ENCODE results near the gene CDH12. TPM values are rescaled to one million over a fixed set of nuclear protein-coding genes. Genes with fewer than 3 reads are reported as not detected.

The CDH12 gene
- total RNA-seq, 1 donor from 2014 or later: 0.38 TPM

GRCh38 chr5:22111320-22111719 lies 741.8 kb downstream of the CDH12 start:
- DNase-seq (no peak), ATAC-seq (no peak)
- no peak overlapping the region for H3K4me3 ChIP-seq
- intact Hi-C loops (cut with DNase I): no loop called here
- TF ChIP-seq, protein P1, sequence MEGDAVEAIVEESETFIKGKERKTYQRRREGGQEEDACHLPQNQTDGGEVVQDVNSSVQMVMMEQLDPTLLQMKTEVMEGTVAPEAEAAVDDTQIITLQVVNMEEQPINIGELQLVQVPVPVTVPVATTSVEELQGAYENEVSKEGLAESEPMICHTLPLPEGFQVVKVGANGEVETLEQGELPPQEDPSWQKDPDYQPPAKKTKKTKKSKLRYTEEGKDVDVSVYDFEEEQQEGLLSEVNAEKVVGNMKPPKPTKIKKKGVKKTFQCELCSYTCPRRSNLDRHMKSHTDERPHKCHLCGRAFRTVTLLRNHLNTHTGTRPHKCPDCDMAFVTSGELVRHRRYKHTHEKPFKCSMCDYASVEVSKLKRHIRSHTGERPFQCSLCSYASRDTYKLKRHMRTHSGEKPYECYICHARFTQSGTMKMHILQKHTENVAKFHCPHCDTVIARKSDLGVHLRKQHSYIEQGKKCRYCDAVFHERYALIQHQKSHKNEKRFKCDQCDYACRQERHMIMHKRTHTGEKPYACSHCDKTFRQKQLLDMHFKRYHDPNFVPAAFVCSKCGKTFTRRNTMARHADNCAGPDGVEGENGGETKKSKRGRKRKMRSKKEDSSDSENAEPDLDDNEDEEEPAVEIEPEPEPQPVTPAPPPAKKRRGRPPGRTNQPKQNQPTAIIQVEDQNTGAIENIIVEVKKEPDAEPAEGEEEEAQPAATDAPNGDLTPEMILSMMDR (IDR thresholded peaks at IDR 0.05): no peak
- no peaks in the 10 kb centered on the region for H3K36me3 ChIP-seq
- no peaks in the 10 kb centered on the region for H3K4me1 ChIP-seq
- H3K27ac ChIP-seq: no peak overlapping the region
- H3K27me3 ChIP-seq (ENCODE audit: low read depth): no peaks in the 10 kb centered on the region
- no peaks in the 10 kb centered on the region for H3K9me3 ChIP-seq

DNA sequence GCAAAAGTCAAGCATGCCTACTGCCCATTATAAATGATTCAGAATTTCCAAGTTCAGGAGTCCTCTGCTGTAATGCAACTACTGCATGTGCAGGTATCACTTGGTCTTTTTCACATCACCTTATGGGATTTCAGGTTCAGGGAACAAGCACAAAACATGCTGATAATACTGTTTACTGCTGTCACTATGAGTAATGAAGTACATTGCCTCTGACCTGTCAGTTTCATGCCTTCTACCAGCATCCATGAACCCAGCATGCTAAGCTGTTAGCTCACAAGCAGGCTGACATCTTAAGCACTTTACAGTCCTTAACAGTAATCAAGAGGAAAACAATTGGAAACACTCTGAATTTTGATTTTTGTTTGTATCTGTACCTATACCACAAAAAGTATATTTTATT lies 743.8 kb downstream of the CDH12 start:
- Histone ChIP-seq H3K4me1 (no peaks in the 10 kb centered on the region), H3K4me3 (no peak overlapping the region), H3K9me3 (no peaks in the 10 kb centered on the region), H3K36me3 (no peaks in the 10 kb centered on the region), H3K27me3 (ENCODE audit: low read depth) (no peaks in the 10 kb centered on the region), H3K27ac (no peak overlapping the region)
- DNase-seq (no peak), ATAC-seq (no peak)
- TF ChIP-seq, protein P1 (IDR thresholded peaks at IDR 0.05): no peak
- intact Hi-C loops (cut with DNase I): no loop called here

DNA sequence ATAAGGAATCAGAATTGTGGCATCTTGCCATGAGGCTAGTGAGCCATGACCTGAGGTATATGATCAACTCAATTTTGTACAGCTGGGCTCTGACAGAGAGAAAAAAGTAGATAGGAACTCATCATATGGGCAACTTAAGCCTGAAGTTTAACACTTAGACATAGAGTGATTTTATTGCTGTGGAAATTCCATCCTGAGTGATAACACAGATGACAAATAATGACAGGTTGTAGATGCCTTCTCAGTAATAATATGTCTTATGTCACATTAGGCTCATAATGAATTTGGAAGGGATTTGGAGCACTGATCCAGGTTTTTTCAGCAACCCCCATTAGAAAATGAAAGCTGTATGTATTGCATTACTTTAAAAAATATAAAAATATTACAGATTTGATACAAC lies 744.6 kb downstream of the CDH12 start:
- no peaks in the 10 kb centered on the region for H3K36me3 ChIP-seq
- H3K27ac ChIP-seq: no peak overlapping the region
- DNase-seq (no peak), ATAC-seq (no peak)
- H3K27me3 ChIP-seq (ENCODE audit: low read depth): no peaks in the 10 kb centered on the region
- no peak overlapping the region for H3K4me3 ChIP-seq
- TF ChIP-seq, protein P1 (IDR thresholded peaks at IDR 0.05): no peak
- intact Hi-C loops (cut with DNase I): no loop called here
- H3K4me1 ChIP-seq: no peaks in the 10 kb centered on the region
- no peaks in the 10 kb centered on the region for H3K9me3 ChIP-seq

DNA sequence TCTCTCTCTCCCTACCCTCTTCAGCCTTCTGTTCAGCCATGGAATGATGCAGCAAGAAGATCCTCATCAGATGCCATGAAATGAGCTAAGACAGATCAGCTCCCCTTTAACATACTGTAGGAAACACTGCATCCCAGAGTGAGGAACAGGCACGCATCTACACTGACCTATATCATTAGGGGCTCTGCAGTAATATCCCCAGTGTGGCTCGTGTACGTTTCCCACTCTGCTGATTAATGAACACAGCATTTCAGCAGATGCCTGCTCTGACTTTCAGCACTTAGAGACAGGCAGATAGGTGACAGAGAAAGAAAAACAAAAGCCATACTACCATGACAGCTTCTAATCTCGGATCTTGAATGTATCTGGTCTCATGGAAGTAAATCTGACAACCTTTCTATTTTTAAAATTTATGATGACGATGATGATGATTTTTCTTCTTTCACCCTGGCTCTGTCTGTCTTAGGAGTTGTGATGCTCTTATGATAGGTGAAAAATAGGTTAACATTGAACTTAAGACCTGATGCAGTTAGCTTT lies 750.3 kb downstream of the CDH12 start:
- H3K4me1 ChIP-seq: no peaks in the 10 kb centered on the region
- no peak for ATAC-seq
- TF ChIP-seq, protein P1 (IDR thresholded peaks at IDR 0.05): no peak

GRCh38 chr5:22088517-22088916 lies 764.6 kb downstream of the CDH12 start:
- ATAC-seq: no peak
- Histone ChIP-seq H3K4me1 (no peaks in the 10 kb centered on the region), H3K9me3 (no peaks in the 10 kb centered on the region), H3K27me3 (ENCODE audit: low read depth) (no peaks in the 10 kb centered on the region), H3K27ac (no peak overlapping the region), H3K36me3 (no peaks in the 10 kb centered on the region), H3K4me3 (no peak overlapping the region)
- no peak for DNase-seq
- TF ChIP-seq, protein P1 (IDR thresholded peaks at IDR 0.05): no peak
- intact Hi-C loops (cut with DNase I): no loop called here

More for the DNA sequence above, 750.3 kb downstream of the CDH12 start:
- Histone ChIP-seq H3K4me3 (no peak overlapping the region), H3K27ac (no peak overlapping the region), H3K27me3 (ENCODE audit: low read depth) (no peaks in the 10 kb centered on the region), H3K36me3 (no peaks in the 10 kb centered on the region), H3K9me3 (no peaks in the 10 kb centered on the region)
- DNase-seq: no peak
- intact Hi-C loops (cut with DNase I): no loop called here

DNA sequence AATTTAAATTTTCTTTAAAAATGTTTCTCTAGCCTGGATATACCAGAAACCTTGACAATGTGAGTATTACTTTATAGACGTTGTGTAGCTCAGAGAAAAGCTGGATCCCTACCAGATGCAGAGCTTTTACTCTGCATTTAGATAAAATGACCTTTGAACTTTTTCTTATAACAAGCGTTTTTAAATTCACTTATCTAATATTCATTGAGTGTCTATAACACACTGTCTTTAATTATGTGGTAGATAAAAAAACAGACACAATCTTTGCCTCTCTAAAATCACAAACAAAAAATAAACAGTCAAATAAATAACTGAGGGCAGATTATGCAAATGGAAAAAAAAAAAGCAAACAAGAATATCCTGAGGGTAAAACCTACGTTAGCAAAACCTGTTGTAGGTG lies 773.6 kb downstream of the CDH12 start:
- intact Hi-C loops (cut with DNase I): no loop called here
- no peak overlapping the region for H3K4me3 ChIP-seq
- DNase-seq (no peak), ATAC-seq (no peak)
- H3K27me3 ChIP-seq (ENCODE audit: low read depth): no peaks in the 10 kb centered on the region
- H3K9me3 ChIP-seq: no peaks in the 10 kb centered on the region
- no peaks in the 10 kb centered on the region for H3K36me3 ChIP-seq
- H3K27ac ChIP-seq: no peak overlapping the region
- H3K4me1 ChIP-seq: no peaks in the 10 kb centered on the region
- TF ChIP-seq, protein P1 (IDR thresholded peaks at IDR 0.05): no peak
